SK-N-SH (cell line): Measurements from ENCODE around the gene MAMLD1. TPM values are rescaled to one million over a fixed set of nuclear protein-coding genes. Genes with fewer than 3 reads are reported as not detected.

Experiments
- CTCF ChIA-PET: fragments of 300-600, 350-600 bp; formaldehyde crosslinking; extraction: SDS; loops from one replicate; lab custom pipeline; 2021; lab: Yijun Ruan, JAX
- POLR2A ChIA-PET: fragments of 350-600 bp; sonication (Branson Sonifier 250); formaldehyde crosslinking; extraction: SDS; loops from one replicate; lab custom pipeline; 2020; ENCODE audit warnings: antibody characterized with exemption, inconsistent platforms; lab: Yijun Ruan, JAX
- DNase-seq: peaks from one replicate; pipeline ENCODE4 v3.0.0; 2012
- H2AFZ ChIP-seq: fragments of 200-600 bp; sonication (generic); 2 replicates; pipeline ENCODE4 v1.8.1; 2016; ENCODE audit warnings: antibody characterized with exemption, mild to moderate bottlenecking, low read depth
- H3F3A ChIP-seq: fragments of 200-600 bp; sonication (generic); replicated peaks from 2 replicates; pipeline ENCODE3; 2016; ENCODE audit warnings: antibody characterized with exemption, mild to moderate bottlenecking; ENCODE audit not compliant: insufficient read depth
- H3K27ac ChIP-seq, 2 experiments: fragments of 200-500 bp in 1 of 2; fragments of 200-600 bp in 1 of 2; sonication (Bioruptor generic) in 1 of 2; sonication (generic), shearing (Covaris generic) in 1 of 2; 2 replicates each; pipeline versions ENCODE4 v1.5.1 to v1.6.1; 2014 to 2016; ENCODE audit warnings: low read depth in 2 of 2, inconsistent platforms in 1 of 2, low read length in 1 of 2, mild to moderate bottlenecking in 1 of 2, mixed read lengths in 1 of 2
- H3K27me3 ChIP-seq: fragments of 200-600 bp; sonication (generic), shearing (Covaris generic); 2 replicates; pipeline ENCODE4 v1.6.1; 2016; ENCODE audit warnings: mixed run types; ENCODE audit not compliant: insufficient read depth
- H3K36me3 ChIP-seq, 2 experiments: fragments of 200-500 bp in 1 of 2; fragments of 200-600 bp in 1 of 2; sonication (Bioruptor generic) in 1 of 2; sonication (generic) in 1 of 2; replicated peaks in 1 of 2; 2 replicates each; pipeline versions ENCODE3 to v1.5.1; 2014 to 2016; ENCODE audit warnings: low read length in 1 of 2, mild to moderate bottlenecking in 1 of 2; ENCODE audit not compliant: insufficient read depth in 2 of 2, control insufficient read depth in 1 of 2
- H3K4me1 ChIP-seq, 2 experiments: fragments of 200-500 bp in 1 of 2; fragments of 200-600 bp in 1 of 2; sonication (Bioruptor generic) in 1 of 2; sonication (generic), shearing (Covaris generic) in 1 of 2; 2 replicates each; pipeline versions ENCODE4 v1.5.1 to v1.6.1; 2014 to 2016; ENCODE audit warnings: low read depth in 1 of 2, low read length in 1 of 2, mixed run types in 1 of 2; ENCODE audit not compliant: insufficient read depth in 2 of 2, control insufficient read depth in 1 of 2
- H3K4me2 ChIP-seq: fragments of 200-600 bp; sonication (generic), shearing (Covaris generic); 2 replicates; pipeline ENCODE4 v1.6.1; 2017; ENCODE audit warnings: mixed run types
- H3K4me3 ChIP-seq, 2 experiments: fragments of 200-500 bp in 1 of 2; fragments of 200-600 bp in 1 of 2; sonication (Bioruptor generic) in 1 of 2; sonication (generic), shearing (Covaris generic) in 1 of 2; 2 replicates each; pipeline versions ENCODE4 v1.5.1 to v1.8.1; 2014 to 2016; ENCODE audit warnings: low read depth in 2 of 2, inconsistent platforms in 1 of 2, low read length in 1 of 2, mild to moderate bottlenecking in 1 of 2, mixed read lengths in 1 of 2, moderate library complexity in 1 of 2
- H3K79me2 ChIP-seq: fragments of 200-600 bp; sonication (generic); 2 replicates; pipeline ENCODE4 v1.8.1; 2017; ENCODE audit warnings: mild to moderate bottlenecking; ENCODE audit not compliant: insufficient read depth
- H3K9ac ChIP-seq: fragments of 200-600 bp; sonication (generic); 2 replicates; pipeline ENCODE4 v1.6.1; 2017; ENCODE audit warnings: mixed run types
- H3K9me2 ChIP-seq: fragments of 200-600 bp; sonication (generic); 2 replicates; pipeline ENCODE4 v1.6.1; 2017; ENCODE audit warnings: mixed run types
- H3K9me3 ChIP-seq: fragments of 200-600 bp; sonication (generic); 2 replicates; pipeline ENCODE4 v1.6.1; 2017; ENCODE audit warnings: mixed run types, mild to moderate bottlenecking, moderate library complexity
- H4K20me1 ChIP-seq: fragments of 200-600 bp; sonication (generic); 2 replicates; pipeline ENCODE4 v1.6.1; 2017; ENCODE audit warnings: mild to moderate bottlenecking, mixed run types; ENCODE audit not compliant: insufficient read depth
- CHD2 ChIP-seq: fragments of 150-350 bp; IDR thresholded peaks from 2 replicates; pipeline ENCODE4 v1.6.1; 2018; ENCODE audit warnings: low read length; ENCODE audit not compliant: partially characterized antibody
- CTCF ChIP-seq: fragments of 200-600 bp; sonication (generic); IDR thresholded peaks from 2 replicates; pipeline ENCODE4 v1.6.1; 2017; ENCODE audit warnings: antibody characterized with exemption, mild to moderate bottlenecking, moderate library complexity
- GATA2 ChIP-seq: sonication (generic); formaldehyde crosslinking; IDR thresholded peaks from 2 replicates; pipeline ENCODE4 v1.5.0; 2020; ENCODE audit warnings: mild to moderate bottlenecking, missing genetic modification reagents
- MAX ChIP-seq: IDR thresholded peaks from 2 replicates; pipeline ENCODE4 v1.4.0; 2012; ENCODE audit warnings: low read depth
- NFIC ChIP-seq: IDR thresholded peaks from 2 replicates; pipeline ENCODE4 v1.4.0; 2012; ENCODE audit warnings: borderline replicate concordance
- TAF1 ChIP-seq: IDR thresholded peaks from 2 replicates; pipeline ENCODE4 v1.6.1; 2012; ENCODE audit warnings: low read depth, mild to moderate bottlenecking, low read length, moderate library complexity, borderline replicate concordance
- TCF12 ChIP-seq: IDR thresholded peaks from 2 replicates; pipeline ENCODE4 v1.4.0; 2012
- USF1 ChIP-seq: IDR thresholded peaks from 2 replicates; pipeline ENCODE4 v1.4.0; 2012; ENCODE audit warnings: low read depth, borderline replicate concordance
- WGBS: methylation state at CpG from one replicate; pipeline ENCODE4 v1.1.6; 2017; ENCODE audit warnings: low lambda C conversion rate; 5-methylcytosine and 5-hydroxymethylcytosine counted together
- polyA plus RNA-seq, 3 experiments: library from polyadenylated mRNA; depleted of rRNA; stranded (reverse); fragments of >200 nt; gene quantifications; 2 replicates each; pipeline ENCODE4 v1.2.3, GENCODE V29; 2012

Gene MAMLD1
- polyA plus RNA-seq, 1 of the 3 experiments (the other 2 are of a cell fraction), result 4.4 TPM

- no peaks in the 10 kb centered on the region for H3K27me3 ChIP-seq
- no peak overlapping the region for H2AFZ ChIP-seq
- no peak overlapping the region for H3K9ac ChIP-seq
- no peaks in the 10 kb centered on the region for H4K20me1 ChIP-seq
- TF ChIP-seq CTCF (peak; percentile 10; the same call in 1 of the 2 replicates), NFIC (no peak)
- WGBS, result 62% methylated on average over 11 of the region's 11 CpGs
- ChIA-PET POLR2A (no interaction called here), CTCF (interaction anchor here (1.4 kb wide), 1 partner anchor 15 kb away, joined by 3 read pairs; no protein-coding TSS in a partner anchor)
- DNase-seq, result no peak
- no peaks in the 10 kb centered on the region for H3F3A ChIP-seq
- H3K79me2 ChIP-seq, result no peaks in the 10 kb centered on the region
- H3K4me1 ChIP-seq, result no peaks in the 10 kb centered on the region; a peak in 1 of 4 replicates
- H3K4me3 ChIP-seq, result no peak overlapping the region
- no peaks in the 10 kb centered on the region for H3K9me3 ChIP-seq
- H3K9me2 ChIP-seq, result no peaks in the 10 kb centered on the region
- H3K4me2 ChIP-seq, result no peak overlapping the region
- no peak overlapping the region for H3K27ac ChIP-seq
- no peaks in the 10 kb centered on the region for H3K36me3 ChIP-seq
Observed at GRCh38 chrX:150544222-150544787, 181.2 kb downstream of the MAMLD1 start.

GRCh38 chrX:150544835-150545770, 182.0 kb downstream of the MAMLD1 start:
- WGBS, result 47% methylated on average over 8 of the region's 8 CpGs
- Histone ChIP-seq H3K4me3 (no peak overlapping the region), H3K36me3 (no peaks in the 10 kb centered on the region), H3K27ac (no peak overlapping the region), H3K9ac (no peak overlapping the region), H4K20me1 (no peaks in the 10 kb centered on the region), H2AFZ (no peak overlapping the region), H3K79me2 (no peaks in the 10 kb centered on the region), H3K9me2 (no peaks in the 10 kb centered on the region), H3K4me2 (no peak overlapping the region), H3K9me3 (no peaks in the 10 kb centered on the region), H3K27me3 (no peaks in the 10 kb centered on the region; the same call in 1 of the 2 replicates), H3F3A (no peaks in the 10 kb centered on the region), H3K4me1 (no peaks in the 10 kb centered on the region; a peak in 1 of 4 replicates)
- POLR2A ChIA-PET, result no interaction called here
- TF ChIP-seq GATA2 (CRISPR knock-in tag), result no peak
- TF ChIP-seq TAF1, result no peak
- no peak for TF ChIP-seq USF1
- no peak for TF ChIP-seq MAX
- TF ChIP-seq TCF12, result no peak
- TF ChIP-seq CHD2, result no peak
- CTCF ChIA-PET, result interaction anchor here (1.4 kb wide), 1 partner anchor 14 kb away, joined by 3 read pairs; no protein-coding TSS in a partner anchor
- DNase-seq, result no peak
